NK-92 (cell line): Measurements from ENCODE around the gene ACAD11.
"Not testable (repeated sequence)": the region's sequence is repeated elsewhere in the genome, so short reads cannot be mapped to it uniquely, and the experiment has no call there.

Source experiments
- DNase-seq: peaks from one replicate; lab custom pipeline; 2025; ENCODE audit not compliant: unreplicated experiment; lab: John Stamatoyannopoulos, UW

ACAD11 gene

GRCh38 chr3:132650153-132650552 is 9.5 kb downstream of the ACAD11 start:
- DNase-seq = no peak

- DNase-seq = no peak
Observed at GRCh38 chr3:132645058-132645457, 14.6 kb downstream of the ACAD11 start.

DNA sequence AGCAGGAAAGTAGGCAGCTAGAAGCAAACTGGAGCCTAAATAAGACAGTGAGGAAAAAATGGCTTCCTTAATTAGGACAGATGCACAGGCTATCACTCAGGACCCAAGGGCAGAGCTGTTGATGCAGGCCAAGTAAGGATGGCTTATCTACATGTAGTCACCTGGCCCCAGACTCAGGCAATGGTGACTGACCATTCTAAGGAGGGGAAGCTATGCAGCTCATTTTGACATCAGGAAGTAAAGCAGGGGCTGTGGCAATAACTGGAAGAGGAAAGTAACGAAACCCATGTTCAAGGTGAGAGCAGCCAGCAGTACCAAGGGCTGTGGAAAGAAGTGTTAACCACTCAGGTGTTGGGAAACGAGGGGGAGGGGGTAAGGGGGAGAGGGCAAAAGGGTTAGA is 16.2 kb downstream of the ACAD11 start:
- DNase-seq = no peak

DNA sequence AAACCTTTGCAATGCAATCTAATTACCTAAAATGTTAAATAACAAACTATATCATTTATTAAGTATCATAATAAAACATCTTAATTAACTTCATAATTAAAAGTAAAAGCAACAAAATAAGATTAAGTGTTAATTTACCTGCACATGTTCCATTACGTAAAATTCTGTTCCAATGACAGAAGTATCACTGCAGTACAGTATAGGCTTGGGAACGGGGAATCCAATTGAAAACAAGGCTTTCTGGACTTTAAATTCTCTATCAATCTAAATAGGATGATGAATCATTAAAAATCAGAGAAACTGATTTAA is 17.1 kb downstream of the ACAD11 start:
- no peak for DNase-seq

GRCh38 chr3:132641837-132642538 is 17.6 kb downstream of the ACAD11 start:
- no peak for DNase-seq

GRCh38 chr3:132641427-132641826 is 18.2 kb downstream of the ACAD11 start:
- DNase-seq = not testable (repeated sequence)

GRCh38 chr3:132638706-132639105 is 20.9 kb downstream of the ACAD11 start:
- no peak for DNase-seq

- DNase-seq = no peak
Observed at GRCh38 chr3:132637590-132637989, 22.0 kb downstream of the ACAD11 start.

DNA sequence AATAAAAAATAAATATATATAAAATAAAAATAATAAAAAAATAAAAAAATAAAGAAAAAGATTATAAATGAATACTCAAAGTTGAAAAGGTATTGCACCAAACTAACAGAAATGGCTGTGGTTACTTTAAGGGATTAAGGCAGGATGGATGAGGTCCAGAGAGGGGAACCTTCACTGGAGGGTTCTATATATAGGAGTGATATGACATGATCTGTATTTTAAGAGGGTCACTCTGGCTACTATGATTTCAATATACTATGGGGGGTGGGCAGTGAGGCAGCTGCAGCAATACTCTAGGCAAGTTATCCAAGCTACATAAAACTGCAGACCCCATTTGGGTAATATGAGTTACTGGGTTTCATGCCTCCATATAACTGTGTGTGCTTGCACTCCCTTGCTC is 24.6 kb downstream of the ACAD11 start:
- no peak for DNase-seq

DNA sequence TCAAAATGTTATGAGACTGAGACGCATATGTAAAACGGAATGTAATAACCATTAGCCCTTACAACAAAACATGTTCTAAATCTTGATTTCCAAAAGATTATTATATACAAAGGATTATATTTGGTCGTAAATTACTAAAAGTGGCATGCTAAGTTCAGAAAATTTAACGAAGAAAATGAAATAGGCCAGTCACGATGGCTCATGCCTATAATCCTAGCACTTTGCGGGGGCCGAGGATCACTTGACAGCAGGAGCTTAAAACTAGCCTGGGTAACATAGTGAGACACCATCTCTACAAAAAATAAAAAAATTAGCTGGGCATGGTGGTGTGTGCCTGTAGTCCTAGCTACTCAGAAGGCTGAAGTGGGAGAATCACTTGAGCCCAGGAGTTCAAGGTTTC is 29.0 kb downstream of the ACAD11 start:
- no peak for DNase-seq

GRCh38 chr3:132629928-132630327 is 29.7 kb downstream of the ACAD11 start:
- DNase-seq = no peak

DNA sequence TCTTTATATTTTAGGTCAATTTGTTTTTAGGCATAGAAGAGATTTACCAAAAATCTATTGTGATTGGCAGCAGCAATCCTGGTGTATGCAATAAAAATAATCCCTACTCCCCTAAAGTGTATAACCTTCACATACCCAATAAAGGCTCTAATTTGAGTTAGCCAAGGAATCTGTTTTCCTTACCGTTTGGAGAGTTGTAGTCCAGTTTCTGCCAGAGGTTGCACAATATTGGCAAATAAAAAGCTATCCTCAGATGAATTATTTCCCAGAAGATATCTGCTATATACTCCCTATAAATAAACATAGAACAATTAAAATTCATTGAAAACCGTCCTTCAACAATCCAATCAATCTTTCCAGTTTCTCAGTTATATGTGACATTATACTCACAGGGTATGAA is 31.5 kb downstream of the ACAD11 start:
- no peak for DNase-seq

DNA sequence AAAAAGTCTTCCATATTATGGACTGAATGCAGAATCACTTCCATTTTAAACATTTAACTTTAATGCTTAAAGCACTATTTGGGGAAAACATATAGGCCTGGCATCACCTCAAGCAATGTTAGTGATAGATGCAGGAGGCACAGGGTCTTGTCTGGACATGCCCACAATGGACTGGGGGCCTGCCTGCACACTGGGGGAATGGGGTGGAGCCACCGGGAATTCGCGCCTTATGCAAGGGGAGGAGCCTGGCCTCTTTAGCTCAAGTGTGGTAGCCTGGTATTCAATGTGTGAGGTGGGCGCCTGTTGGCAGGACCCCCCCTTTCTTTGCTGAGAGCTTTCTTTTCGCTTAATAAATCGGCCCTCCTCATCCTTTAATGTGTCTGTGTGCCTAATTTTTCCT is 32.7 kb downstream of the ACAD11 start:
- DNase-seq = no peak

- DNase-seq = no peak
Observed at GRCh38 chr3:132625613-132626012, 34.0 kb downstream of the ACAD11 start.

GRCh38 chr3:132624790-132625189 is 34.8 kb downstream of the ACAD11 start:
- DNase-seq = no peak

DNA sequence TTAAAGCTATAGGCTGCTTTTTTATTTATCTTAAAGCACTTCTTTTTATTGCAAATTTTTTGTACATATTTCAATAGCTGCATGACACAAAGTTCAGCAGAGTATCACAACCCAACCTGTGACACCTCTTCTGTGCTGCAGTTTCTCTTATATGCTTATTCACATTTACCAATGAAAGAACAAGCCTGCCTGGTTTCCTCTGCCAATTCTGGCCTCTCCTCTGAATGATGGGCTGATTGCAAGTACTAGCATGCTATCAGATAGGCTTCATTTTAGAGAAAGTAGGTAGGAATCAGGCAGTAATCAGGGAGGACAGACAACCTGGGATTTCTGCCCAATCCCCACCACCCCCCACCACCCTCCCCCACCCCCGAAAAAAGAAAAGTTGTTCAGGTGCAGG is 36.0 kb downstream of the ACAD11 start:
- DNase-seq = no peak

DNA sequence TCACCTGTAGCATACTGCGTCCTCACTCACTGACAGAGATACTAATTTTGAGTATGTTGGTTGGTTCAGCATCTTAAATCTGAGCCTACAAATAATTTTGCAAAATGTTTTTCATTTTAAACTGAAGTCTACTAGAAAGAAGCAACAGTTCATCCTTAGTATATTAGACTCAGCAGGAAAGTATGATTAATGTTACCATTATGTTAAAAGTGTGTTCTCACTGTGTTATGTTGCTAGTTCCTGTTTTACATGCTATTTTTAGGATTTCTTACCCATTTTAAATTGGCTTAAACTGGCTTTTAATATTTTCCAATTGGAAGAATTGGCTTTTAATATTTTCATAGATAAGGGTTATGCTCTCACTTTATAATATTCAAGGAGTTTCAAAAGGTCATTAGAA is 36.8 kb downstream of the ACAD11 start:
- DNase-seq = no peak

GRCh38 chr3:132622148-132622547 is 37.5 kb downstream of the ACAD11 start:
- no peak for DNase-seq

DNA sequence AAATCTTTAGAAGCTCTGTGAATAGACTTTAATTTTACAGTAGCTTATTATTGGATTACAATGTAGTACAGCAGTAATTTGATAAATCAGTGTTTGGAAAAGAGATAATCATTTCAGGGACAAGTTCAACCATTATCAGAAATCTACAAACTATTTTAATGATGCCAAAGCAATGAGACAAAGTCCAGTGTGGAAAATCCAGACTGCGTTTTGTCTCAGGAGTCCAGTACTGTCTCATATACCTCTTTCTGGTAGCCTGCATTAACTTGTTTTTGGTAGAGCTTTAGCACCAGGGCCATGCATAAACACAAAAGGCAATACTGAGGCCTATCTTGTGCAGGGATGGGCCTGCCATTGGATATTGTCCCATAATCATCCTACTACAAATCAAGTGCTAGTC is 42.8 kb downstream of the ACAD11 start:
- DNase-seq = no peak

GRCh38 chr3:132615881-132616280 is 43.7 kb downstream of the ACAD11 start:
- no peak for DNase-seq

- not testable (repeated sequence) for DNase-seq
Observed at GRCh38 chr3:132615301-132615700, 44.3 kb downstream of the ACAD11 start.

- DNase-seq = not testable (repeated sequence)
Observed at GRCh38 chr3:132606620-132607019, 53.0 kb downstream of the ACAD11 start.

- no peak for DNase-seq
Observed at GRCh38 chr3:132606085-132606484, 53.5 kb downstream of the ACAD11 start.

DNA sequence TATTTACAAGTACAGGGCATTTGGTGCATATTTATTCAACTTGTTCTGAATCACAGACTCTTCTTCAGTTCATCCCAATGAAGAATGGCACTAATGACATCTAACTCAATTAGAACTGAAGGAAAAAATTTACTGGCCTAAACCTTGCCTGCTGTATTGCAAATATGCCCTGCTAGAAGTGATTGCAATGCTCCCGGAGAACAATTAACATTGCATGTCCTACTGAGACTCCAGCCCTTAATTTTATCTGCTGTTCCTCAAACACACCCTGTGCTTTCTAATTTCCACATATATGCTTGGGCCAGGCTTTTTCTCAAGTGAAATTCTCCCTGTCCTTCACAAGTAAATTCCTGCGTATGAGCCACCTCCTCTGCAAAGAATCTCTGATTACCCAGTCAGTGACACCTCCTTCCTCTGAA is 54.2 kb downstream of the ACAD11 start:
- no peak for DNase-seq
